GM21367 (cell line): ENCODE results near the gene RIOK1.
"Not testable (repeated sequence)": the region's sequence is repeated elsewhere in the genome, so short reads cannot be mapped to it uniquely, and the experiment has no call there.

Source experiments
- ATAC-seq: cut with Tn5 transposase; IDR thresholded peaks from one replicate; pipeline ENCODE4 v1.9.1; 2021; ENCODE audit not compliant: unreplicated experiment

The RIOK1 gene

DNA sequence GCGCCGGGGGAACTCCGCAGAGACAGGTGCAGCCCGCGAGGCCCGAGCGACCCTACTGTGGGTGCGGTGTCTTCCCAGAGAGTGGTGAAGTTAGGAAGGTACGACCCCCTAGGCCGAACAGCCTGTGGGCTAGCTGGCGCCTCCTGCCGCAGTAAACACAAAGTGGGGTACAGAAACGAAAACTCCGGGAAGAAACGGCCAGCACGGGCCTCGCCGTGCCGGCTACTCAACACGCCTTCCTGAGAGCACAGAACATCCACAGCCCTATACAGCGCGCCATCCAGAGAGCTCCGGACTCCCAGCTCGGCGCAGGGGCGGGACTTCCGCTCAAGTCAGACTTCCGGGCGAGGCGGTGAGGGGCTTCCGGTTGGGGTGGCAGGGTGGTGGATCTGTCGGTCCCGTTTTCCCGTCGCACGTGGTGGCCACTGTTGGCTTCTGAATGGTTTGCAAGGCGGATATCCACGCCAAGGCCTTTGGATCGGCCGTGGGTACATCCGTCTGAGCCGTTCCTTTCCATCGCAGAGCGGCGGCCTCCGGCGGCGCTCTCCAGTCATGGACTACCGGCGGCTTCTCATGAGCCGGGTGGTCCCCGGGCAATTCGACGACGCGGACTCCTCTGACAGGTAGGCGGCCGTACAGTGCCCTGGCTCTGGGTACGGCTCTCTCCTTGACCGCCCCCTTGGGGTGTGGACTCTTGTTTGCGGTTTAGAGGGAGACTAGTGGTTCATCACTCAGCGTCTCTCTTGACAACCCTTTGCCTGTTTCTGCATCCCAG lies at the start of gene RIOK1, which contains the start of gene CAGE1:
Gene RIOK1 (plus strand): TSS at position 358 of the 775 bp plus-strand sequence. CDS start 195 bp downstream, at position 553.
Gene CAGE1 (minus strand): TSS at position 292 of the 775 bp plus-strand sequence. CDS start 2,569 bp downstream, outside the sequence.
- peak; percentile 96 for ATAC-seq

DNA sequence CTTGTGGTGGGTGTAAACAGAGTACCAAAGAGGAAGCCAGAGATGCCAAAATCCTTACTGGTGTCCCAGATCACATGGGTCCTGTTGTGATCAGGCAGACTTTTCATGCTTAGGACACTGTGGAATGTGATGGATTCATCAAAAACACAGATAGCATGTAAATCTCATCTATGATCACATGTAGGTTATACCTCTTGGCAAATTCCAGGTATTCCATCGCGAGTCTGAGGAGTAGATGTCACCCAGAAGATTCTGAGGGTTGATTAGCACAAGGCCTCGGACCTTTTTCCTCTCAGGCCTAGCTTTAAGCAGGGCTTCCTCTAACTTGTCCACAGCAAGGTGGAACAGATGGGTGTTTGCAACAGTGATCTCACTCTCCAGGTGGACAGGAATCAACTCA lies 48.3 kb upstream of the RIOK1 start:
- ATAC-seq, result no peak

DNA sequence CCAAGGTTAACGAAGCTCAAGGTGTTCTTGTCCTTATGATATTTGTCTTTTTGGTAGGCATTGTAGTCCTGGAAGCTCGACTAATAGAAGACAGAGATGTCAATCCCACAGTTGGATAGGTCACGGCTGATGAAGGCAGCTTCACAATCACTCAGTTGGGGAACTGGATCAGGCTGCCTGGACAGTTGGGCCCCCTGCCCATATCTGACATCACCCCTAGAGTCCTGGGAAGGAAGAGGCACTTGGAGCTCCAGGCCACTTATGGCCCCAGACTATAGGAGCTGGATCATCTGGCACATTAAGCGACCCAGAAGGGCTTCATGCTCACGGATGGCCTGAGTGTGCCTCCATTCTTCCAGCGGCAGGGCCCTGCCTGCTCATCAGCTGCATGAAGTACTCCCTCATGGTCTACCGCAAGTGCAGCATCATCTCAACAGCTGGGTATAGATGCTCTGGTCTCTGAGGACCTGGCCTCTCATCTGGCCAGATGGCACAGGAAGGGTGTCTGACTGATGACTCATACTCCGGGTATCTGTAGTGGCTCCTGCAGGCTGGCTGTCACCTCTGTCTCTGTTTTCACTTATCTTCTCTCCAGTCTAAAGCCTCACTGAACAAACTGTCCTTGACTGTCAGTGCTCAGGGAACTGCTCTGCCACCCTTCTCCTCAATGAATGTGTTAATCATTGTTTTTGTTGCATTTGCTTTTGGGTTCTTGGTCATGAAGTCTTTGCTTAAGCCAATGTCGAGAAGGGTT lies 47.4 kb upstream of the RIOK1 start:
- no peak for ATAC-seq

DNA sequence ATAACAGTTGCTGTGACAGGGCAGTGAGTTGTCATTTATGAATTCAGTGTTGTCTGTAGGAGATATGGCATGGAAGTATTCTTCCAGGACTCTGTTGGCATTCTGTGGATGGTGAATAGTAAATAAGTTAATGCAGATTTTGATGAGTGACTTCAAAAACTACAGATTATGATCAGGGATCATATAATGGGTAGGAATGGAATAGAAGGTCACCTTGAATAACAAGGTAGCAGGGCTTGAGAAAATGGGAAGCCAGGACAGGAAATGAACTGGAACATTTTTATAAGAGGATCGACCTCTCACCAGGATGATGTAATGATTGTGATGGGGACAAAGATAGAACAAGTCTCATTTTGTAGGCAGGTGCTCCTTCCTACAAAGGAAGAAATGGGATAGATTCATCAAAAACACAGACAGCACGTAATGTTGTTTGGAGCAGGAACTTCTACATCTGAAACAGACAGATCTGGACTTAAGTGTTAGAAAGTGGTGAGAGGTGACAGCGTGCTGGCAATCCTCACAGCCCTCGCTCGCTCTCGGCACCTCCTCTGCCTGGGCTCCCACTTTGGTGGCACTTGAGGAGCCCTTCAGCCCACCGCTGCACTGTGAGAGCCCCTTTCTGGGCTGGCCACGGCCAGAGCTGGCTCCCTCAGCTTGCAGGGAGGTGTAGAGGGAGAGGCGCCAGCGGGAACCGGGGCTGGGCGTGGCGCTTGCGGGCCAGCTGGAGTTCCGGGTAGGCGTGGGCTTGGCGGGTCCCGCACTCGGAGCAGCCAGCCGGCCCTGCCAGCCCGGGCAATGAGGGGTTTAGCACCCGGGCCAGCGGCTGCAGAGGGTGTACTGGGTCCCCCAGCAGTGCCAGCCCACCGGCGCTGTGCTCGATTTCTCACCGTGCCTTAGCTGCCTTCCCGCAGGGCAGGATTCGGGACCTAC lies 45.8 kb upstream of the RIOK1 start:
- no peak for ATAC-seq

DNA sequence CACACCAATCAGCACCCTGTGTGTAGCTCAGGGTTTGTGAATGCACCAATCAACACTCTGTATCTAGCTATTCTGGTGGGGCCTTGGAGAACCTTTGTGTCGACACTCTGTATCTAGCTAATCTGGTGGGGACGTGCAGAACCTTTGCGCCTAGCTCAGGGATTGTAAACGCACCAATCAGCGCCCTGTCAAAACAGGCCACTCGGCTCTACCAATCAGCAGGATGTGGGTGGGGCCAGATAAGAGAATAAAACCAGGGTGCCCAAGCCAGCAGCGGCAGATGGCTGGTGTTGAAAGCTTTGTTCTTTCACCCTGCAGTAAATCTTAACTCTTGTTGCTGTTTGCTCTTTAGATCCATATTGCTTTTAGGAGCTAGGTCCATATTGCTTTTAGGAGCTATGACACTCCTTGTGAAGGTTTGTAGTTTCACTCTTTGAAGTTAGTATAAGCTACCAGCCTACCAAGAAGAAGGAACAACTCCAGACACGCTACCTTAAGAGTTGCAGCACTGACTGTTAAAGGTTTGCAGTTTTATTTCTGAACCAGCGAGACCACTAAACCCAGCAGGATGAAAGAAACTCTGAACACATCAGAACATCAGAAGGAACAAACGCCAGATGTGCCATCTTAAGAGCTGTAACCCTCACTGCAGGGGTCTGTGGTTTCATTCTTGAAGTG lies 44.7 kb upstream of the RIOK1 start:
- not testable (repeated sequence) for ATAC-seq

DNA sequence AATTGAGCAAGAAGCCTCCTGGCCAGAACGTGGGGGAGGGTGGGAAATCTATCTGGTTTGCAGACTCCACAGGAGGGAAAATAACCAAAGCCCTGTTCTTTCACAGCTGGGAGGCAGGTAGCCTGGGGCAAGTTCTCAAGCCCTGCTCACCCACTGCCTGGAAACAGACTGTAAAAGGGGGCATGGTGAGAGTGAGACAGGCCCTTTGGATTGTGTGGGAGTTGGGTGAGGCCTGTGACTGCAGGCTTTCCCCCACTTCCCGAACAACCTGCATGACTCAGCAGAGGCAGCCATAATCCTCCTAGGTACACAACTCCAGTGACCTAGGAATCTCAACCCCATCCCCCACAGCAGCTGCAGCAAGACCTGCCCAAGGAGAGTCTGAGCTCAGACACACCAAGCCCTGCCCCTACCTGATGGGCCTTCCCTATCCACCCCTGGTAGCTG lies 42.0 kb upstream of the RIOK1 start:
- not testable (repeated sequence) for ATAC-seq

- not testable (repeated sequence) for ATAC-seq
Measured at GRCh38 chr6:7350591-7350990, 39.0 kb upstream of the RIOK1 start.

DNA sequence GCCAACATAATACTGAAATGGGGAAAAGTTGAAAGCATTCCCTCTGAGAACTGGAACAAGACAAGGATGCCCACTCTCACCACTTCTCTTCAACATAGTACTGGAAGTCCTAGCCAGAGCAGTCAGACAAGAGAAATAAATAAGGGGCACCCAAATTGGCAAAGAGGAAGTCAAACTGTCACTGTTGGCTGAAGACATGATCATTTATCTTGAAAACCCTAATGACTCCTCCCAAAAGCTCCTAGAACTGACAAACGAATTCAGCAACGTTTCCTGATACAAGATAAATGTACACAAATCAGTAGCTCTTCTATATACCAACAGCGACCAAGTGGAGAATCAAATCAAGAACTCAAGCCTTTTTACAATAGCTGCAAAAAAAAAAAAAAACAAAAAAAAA lies 37.7 kb upstream of the RIOK1 start:
- ATAC-seq, result not testable (repeated sequence)

GRCh38 chr6:7367408-7367807 lies 22.2 kb upstream of the RIOK1 start:
- no peak for ATAC-seq

DNA sequence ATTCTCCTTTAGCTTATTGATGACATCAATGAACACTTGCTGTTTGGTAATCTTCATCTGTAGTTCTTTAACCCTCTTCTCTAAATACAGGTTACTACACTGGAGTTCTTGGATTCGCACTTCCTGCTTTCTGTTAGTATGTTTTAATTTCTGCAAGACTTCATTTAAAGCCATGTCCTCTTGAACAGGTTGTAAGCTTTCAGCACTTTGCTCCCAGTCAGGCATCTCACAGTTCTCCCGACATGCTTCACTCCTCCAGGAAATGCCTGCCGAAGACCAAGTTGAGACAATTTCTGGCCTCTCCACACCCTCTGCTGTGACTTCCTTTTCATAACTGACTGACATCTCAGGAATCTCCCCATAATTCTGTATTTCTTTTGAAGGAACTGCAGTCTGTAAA lies 15.9 kb upstream of the RIOK1 start:
- no peak for ATAC-seq

DNA sequence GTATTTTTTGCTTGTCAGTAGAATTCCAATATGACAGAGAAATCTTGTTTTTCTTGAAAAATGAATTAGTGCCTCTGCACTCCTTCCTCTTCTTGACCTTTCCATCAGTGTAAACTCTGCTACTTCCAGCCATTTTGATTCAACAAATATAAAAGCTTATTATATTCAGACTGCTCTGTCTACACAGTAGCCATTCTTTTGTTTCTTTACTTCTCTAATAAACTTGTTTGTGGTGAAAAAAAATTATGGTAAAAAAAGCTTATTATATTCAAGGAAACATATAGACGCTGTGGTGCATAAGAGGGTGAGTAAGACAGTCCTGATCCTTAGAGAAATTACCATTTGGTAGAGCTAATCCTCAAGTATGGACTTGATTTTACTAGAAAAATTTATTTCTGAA lies 11.6 kb upstream of the RIOK1 start:
- no peak for ATAC-seq

GRCh38 chr6:7378740-7379139 lies 10.9 kb upstream of the RIOK1 start:
- ATAC-seq, result no peak

- ATAC-seq, result no peak
Measured at GRCh38 chr6:7381092-7381491, 8.5 kb upstream of the RIOK1 start.

GRCh38 chr6:7389162-7389450 lies 502 bp upstream of the RIOK1 start:
- no peak for ATAC-seq

DNA sequence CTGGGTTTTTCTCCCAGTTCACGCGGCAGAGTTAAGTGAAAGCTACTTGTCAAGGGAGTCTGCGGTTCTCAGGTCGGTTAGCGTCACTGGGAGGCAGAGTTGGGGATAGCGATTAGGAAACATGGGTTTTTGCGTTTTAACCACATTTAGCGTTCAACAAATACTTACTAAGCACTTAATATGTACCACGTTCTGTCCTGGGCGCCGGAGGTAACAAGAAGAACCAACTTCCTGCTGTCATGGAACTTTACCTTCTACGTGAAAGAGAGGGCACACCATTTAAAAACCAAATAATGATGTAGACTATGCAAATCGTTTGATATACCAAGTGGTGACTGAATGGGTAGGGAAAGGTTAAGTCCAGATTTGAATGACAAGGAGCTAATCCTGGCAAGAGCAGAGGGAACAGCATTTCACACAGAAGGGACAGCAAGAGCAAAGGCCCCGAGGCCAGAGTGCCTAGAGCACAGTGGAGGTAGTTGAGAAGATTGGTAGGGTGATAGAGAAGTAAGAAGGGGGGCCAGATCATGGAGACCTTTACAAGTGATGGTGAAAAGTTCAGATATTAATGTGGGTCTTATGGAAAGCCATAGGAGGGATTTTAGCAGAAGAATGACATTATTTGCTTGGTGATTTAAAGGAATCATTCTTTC lies 744 bp downstream of the RIOK1 start:
- peak; percentile 14 for ATAC-seq

- ATAC-seq, result no peak
Measured at GRCh38 chr6:7391151-7391550, 1.5 kb downstream of the RIOK1 start.

- no peak for ATAC-seq
Measured at GRCh38 chr6:7392402-7392801, 2.8 kb downstream of the RIOK1 start.

DNA sequence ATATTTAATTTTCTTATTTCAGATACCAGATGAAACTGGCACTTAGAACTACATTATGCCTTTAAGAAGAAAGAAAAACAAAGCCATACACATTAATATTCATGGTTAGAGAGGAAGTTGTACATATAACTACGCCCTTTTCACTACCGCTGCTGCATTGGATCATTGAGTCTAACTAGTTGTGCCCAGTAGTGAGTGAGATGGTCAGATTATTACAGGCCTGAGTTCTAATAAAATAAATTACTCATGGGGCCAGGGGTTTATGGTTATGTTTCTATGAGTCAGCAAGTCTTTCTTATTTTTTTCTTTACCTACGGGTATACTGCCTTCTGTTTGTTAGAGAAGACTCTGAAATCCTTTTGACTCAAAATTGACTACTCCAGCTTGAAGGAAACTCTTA lies 11.5 kb downstream of the RIOK1 start:
- ATAC-seq, result no peak

DNA sequence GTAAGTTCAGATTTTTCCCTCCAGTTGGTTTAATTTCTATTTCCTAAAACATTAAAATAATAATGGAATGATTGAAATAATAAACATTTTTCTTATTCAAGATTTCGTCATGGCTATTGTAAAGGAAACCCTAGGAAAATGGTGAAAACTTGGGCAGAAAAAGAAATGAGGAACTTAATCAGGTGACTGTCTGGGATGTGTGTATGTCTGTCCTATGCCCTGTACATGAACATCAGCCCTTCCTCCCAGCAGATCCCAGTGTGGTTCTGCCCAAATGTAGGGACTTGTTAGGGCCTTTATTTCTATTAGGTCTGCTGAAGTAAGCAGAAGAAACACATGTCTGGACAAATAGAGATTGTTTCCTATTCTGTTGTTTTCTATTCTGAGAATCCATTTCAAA lies 13.1 kb downstream of the RIOK1 start:
- ATAC-seq, result no peak

- no peak for ATAC-seq
Measured at GRCh38 chr6:7404546-7404945, 14.9 kb downstream of the RIOK1 start.
